IMR-90 (cell line): ENCODE results near the gene ATG7.

Source experiments
- CTCF ChIP-seq: conservative IDR thresholded peaks from 2 replicates; pipeline ENCODE4 v1.5.1; 2012; ENCODE audit warnings: mild to moderate bottlenecking, low read depth, low read length, improper control_type of control experiment
- ELK1 ChIP-seq: fragments of 150-350 bp; IDR thresholded peaks from 2 replicates; pipeline ENCODE4 v1.6.1; 2016; ENCODE audit warnings: low read depth, mild to moderate bottlenecking, low read length, moderate library complexity, borderline replicate concordance
- POLR2A ChIP-seq: IDR thresholded peaks from 2 replicates; pipeline ENCODE4 v1.6.1; 2012; ENCODE audit warnings: mild to moderate bottlenecking, low read depth, low read length
- RAD21 ChIP-seq: IDR thresholded peaks from 2 replicates; pipeline ENCODE4 v1.6.1; 2012; ENCODE audit warnings: low read length, improper control_type of control experiment

GRCh38 chr3:11273891-11274291 lies 1.7 kb downstream of the ATG7 start:
- no peak for TF ChIP-seq CTCF
- no peak for TF ChIP-seq ELK1
- TF ChIP-seq POLR2A: no peak
- no peak for TF ChIP-seq RAD21
